ENCODE data around the gene ZNF488.

DNA sequence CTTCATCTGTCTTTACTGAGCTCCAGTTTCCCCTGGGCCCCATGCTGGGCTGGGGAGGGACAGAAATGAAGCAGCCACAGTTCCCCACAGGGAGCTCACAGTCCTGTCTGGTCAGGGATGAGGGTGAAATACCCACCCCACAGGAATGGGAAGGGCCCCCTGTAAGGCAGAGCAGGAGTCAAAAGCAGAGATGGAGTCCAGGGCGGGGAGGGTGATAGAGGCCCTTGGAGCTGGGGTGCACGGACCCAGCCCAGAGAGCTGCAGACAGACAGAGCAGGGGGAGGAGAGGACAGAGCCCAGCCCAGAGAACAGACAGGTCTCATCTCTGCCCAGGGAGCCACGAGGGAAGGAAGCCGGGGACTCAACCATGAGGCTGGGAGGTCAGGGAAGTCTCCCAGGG lies 34.9 kb upstream of the ZNF488 start:
- TF ChIP-seq, protein P1, sequence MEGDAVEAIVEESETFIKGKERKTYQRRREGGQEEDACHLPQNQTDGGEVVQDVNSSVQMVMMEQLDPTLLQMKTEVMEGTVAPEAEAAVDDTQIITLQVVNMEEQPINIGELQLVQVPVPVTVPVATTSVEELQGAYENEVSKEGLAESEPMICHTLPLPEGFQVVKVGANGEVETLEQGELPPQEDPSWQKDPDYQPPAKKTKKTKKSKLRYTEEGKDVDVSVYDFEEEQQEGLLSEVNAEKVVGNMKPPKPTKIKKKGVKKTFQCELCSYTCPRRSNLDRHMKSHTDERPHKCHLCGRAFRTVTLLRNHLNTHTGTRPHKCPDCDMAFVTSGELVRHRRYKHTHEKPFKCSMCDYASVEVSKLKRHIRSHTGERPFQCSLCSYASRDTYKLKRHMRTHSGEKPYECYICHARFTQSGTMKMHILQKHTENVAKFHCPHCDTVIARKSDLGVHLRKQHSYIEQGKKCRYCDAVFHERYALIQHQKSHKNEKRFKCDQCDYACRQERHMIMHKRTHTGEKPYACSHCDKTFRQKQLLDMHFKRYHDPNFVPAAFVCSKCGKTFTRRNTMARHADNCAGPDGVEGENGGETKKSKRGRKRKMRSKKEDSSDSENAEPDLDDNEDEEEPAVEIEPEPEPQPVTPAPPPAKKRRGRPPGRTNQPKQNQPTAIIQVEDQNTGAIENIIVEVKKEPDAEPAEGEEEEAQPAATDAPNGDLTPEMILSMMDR (IDR thresholded peaks at IDR 0.05): no peak
- no peak for TF ChIP-seq EP300 (IDR thresholded peaks at IDR 0.05)
- TF ChIP-seq POLR2A (IDR thresholded peaks at IDR 0.05): no peak

All from suprapubic skin (tissue), 3 donors.